GM19395 (cell line): ENCODE measurements around the gene SPINT4.
"Not testable (repeated sequence)": the region's sequence is repeated elsewhere in the genome, so short reads cannot be mapped to it uniquely, and the experiment has no call there.

Source experiments
- ATAC-seq: cut with Tn5 transposase; IDR thresholded peaks from one replicate; pipeline ENCODE4 v1.9.1; 2021; ENCODE audit warnings: mild to moderate bottlenecking, moderate library complexity; ENCODE audit not compliant: unreplicated experiment

Gene SPINT4

DNA sequence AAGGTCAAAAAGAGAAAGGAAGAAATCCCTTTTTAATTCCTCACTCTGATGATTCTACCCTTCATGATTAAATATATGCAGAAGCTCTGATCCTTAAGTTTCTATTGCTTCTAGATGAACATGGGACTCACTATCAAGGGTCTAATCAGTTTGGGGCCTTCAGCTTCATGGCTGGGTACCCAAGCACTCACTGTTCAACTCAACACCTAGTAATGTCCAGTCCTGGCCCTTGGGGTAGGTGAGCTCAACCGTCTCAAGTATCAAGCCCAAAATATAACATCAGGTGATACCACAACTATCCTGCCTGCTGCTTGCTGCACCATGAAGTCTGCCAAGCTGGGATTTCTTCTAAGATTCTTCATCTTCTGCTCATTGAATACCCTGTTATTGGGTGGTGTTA lies at the start of gene SPINT4:
SPINT4 (plus strand) TSS at position 301 of the 400 bp plus-strand sequence; CDS start at position 322, 21 bp downstream.
- no peak for ATAC-seq

GRCh38 chr20:45672765-45673164 lies 49.4 kb upstream of the SPINT4 start:
- no peak for ATAC-seq

GRCh38 chr20:45679650-45680049 lies 42.5 kb upstream of the SPINT4 start:
- ATAC-seq = no peak

DNA sequence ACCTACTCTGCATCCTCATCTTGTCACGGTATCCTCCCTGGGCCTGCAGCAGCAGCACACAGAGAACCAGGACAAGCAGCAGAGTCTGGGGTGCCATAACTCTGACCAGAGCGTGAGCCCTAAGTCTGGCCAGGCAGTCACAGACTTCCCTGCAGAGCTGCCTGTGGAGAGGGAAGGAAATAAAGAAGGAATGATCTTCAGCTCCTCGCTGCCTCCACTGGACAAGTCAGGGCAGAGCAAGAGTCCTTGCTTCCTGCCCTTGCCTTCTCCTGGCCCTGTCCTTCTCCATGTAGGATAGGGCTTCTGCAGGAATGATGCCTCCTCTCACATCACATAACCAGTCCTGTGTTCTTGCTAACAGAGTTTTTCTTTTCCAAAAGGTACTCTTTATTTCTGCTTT lies 36.3 kb upstream of the SPINT4 start:
- ATAC-seq = no peak

DNA sequence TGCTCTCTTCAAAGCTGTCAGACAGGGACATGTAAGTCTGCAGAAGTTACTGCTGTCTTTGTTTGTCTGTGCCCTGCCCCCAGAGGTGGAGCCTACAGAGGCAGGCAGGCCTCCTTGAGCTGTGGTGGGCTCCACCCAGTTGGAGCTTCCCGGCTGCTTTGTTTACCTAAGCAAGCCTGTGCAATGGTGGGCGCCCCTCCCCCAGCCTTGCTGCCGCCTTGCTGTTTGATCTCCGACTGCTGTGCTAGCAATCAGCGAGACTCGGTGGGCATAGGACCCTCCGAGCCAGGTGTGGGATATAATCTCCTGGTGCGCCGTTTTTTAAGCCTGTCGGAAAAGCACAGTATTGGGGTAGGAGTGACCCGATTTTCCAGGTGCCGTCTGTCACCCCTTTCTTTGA lies 28.8 kb upstream of the SPINT4 start:
- not testable (repeated sequence) for ATAC-seq

DNA sequence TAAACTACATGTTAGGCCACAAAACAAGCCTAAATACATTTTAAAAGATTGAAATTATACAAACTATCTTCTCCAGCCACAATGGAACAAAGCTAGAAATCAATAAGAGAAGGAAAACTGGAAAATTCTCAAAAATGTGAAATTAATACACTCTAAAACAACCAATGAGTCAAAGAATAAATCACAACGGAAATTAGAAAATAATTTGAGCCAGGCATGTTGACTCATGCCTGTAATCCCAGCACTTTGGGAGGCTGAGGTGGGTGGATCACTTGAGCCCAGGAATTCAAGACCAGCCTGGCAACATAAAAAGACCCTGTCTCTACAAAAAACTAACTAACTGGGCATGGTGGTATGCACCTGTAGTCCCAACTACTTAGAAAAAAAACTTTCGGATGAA lies 26.7 kb upstream of the SPINT4 start:
- ATAC-seq = no peak

DNA sequence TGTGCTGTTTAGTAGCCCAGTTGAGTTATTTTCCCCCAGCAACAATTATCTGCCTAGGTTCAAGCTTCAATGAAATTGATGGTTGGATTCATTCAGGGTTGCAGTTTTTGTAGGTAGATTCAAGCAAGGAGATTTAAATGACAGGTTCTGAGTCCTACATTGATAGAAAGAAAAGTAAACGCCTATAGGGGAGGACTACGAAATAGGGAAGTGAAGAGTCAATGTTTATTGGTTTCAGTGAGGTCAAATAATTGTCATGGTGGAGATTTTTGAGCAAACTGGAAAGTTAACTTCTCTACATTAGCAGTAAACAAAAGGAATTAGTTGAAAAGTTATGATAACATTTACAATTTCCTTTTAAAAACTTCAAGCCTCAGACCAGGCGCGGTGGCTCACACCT lies 21.0 kb upstream of the SPINT4 start:
- ATAC-seq = no peak

GRCh38 chr20:45701873-45702272 lies 20.3 kb upstream of the SPINT4 start, which contains the start of gene WFDC13:
TSS of gene WFDC13 (plus strand) at chr20:45702038. CDS start at chr20:45702124, 86 bp downstream.
- no peak for ATAC-seq

DNA sequence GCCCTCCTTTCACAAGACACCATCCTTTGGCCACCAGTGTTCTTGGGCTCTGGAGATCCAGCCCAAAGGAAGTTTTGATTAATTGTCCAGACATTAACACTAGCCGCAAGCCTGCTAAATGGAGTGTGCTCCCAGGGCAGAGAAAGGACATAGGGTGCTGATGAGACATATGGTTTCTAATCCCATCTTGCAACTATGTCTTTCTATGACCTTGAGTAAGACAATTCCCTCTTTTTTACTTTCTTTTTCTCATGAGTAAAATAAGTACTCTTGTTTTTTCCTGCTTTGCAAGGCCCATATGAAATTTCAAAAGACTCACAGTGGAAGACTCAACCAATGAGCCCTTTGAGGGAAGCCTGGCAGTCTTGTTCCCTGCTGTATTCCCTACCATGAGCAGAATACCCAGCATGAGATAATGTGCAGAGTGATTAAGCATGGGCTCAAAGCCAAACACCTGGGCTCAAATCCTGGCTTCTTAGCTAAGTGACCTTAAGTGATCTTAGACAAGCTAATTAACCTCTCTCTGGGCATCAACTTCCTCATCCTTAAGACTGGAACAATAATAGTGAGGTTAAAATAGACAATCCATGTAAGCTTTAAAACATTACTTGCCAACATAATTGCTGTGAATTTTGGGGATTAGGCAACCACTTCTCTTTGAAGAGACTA lies 17.0 kb upstream of the SPINT4 start, which contains the start of gene WFDC10B:
WFDC10B (minus strand) TSS at position 51 of the 669 bp plus-strand sequence. CDS start 19,027 bp downstream, outside the sequence.
- ATAC-seq = no peak

- not testable (repeated sequence) for ATAC-seq
These were observed 5.9 kb upstream of the SPINT4 start for GRCh38 chr20:45716141-45716688.

DNA sequence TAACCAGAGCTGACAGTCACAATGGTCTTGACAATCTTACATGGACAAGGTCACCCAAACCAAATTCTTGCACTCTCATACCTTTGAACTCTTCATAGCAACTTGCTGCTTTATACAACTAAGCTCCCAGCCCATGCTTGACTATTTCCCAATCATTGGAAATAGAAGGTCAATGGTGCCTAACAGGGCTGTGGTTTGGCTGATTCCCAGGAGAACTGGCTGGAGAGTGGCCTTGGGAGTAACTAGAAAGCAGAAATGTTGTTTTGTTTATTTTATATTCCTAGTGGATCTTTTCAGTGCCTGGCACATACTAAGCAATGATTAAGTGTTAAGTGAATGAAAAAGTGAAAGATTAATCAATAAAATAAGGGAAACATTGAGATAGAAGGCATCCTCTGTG lies 3.0 kb downstream of the SPINT4 start:
- ATAC-seq = no peak

DNA sequence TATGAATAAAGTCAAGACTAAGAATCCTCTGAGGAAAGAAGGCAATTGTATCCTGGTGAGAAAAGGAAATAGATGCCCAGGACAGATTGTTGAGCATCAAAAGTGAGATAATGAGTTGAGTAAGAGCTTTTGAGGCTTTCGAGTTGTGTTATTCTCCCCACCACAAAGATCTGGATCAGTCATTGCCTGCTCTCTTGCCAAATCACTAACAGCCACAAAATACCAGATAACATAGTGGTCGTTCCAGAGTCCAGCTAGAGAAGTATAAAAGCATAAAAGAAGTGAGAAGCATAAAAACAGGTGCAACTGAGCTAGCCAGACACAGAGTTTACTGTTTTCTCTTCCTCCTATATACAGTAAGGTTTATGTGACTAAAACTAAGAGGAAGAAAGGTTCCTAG lies 4.9 kb downstream of the SPINT4 start:
- no peak for ATAC-seq

GRCh38 chr20:45732199-45732598 lies 10.1 kb downstream of the SPINT4 start:
- no peak for ATAC-seq

DNA sequence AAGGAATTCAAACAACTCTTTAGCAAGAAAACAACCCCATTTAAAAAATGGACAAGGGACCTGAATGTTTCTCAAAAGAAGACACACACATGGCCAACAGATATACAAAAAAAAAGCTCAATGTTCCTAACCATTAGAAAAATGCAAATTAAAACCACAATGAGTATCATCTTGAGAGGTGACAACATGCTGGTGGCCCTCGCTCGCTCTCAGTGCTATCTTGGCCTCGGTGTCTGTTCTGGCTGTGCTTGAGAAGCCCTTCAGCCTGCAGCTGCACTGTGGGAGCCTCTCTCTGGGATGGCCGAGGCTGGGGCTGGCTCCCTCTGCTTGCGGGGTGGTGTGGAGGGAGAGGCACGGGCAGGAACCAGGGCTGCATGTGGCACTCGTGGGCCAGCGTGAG lies 13.4 kb downstream of the SPINT4 start:
- no peak for ATAC-seq

DNA sequence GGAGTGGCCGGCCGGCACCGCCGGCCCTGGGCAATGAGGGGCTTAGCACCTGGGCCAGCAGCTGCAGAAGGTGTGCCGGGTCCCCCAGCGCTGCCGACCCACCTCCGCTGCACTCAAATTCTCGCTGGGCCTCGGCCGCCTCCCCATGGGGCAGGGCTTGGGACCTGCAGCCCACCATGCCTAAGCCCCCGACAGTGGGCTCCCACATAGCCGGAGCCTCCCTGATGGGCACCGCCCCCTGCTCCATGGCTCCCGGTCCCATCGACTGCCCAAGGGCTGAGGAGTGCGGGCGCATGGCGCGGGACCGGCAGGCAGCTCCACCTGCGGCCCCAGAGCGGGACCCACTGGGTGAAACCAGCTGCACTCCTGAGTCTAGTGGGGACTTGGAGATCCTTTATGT lies 13.8 kb downstream of the SPINT4 start:
- no peak for ATAC-seq

DNA sequence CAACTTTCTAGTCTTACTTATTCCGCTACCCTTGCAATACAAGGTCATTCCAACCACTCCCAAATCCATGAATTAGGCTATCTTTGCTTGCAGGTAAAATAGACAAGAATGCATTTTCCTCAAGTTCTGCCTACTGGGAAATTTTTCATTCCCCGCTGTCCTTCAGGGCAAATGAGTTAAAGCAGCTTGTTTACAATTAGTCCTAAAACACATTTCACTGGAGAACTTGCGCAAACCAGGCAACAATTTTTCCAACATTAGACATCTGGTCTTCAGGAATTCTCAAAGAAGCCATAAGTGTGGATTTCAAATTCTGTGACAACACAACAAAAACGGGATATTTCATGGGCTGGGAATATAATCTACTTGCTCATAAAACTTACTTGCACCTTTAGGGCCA lies 20.4 kb downstream of the SPINT4 start:
- no peak for ATAC-seq

DNA sequence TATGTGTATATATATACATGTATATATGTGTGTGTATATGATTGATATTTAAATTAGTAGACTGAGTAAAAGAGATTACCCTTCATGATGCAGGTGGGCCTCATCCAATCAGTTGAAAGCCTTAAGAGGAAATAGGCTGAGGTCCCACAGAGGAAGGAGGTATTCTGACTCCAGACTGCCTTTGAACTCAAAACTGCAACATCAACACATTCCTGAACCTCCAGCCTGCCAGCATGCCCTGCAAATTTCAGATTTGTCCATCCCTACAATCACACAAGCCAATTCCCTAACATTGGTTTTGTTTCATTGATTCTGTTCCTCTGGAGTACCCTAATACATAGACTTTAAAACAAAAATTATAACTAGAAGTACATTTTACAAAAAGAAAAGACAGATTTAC lies 22.9 kb downstream of the SPINT4 start:
- no peak for ATAC-seq

DNA sequence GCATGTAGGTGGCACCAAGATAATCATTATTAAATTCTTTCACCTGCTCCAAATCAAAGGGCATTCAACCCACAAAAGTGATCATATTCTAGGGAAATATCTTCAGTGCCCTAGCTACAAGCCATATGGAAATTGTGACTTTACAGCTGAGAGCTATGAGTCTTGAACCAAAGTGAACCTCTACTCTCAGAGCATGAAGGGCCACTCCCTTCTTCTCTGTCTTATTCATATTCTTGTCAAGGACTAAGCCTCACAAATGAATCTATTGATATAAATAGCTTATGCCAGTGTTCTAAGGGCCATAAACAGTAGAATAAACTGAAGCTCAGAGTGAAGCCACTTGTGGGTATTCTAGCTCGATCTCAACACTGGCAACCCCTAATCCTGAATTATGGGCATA lies 29.6 kb downstream of the SPINT4 start:
- ATAC-seq = no peak

GRCh38 chr20:45752746-45753145 lies 30.6 kb downstream of the SPINT4 start:
- no peak for ATAC-seq

DNA sequence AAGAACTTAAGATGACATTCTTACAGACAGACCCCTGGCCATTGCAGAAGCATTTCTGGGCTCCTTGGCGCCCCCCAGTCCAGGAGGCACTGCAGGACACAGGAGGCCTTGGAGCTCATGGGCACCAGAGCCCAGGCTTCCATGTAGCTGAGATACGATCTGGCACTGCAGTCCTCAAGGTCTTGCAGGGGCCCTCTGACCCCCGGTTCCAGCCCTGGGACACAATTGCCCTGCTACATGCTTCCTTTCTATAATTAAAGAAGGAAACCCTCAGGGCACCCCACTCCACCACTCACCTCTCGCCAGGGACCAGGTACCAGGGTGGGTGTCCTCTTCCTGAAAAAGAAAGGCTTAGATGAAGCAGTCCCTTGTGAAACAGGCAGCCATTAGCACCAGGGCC lies 35.9 kb downstream of the SPINT4 start:
- ATAC-seq = no peak

DNA sequence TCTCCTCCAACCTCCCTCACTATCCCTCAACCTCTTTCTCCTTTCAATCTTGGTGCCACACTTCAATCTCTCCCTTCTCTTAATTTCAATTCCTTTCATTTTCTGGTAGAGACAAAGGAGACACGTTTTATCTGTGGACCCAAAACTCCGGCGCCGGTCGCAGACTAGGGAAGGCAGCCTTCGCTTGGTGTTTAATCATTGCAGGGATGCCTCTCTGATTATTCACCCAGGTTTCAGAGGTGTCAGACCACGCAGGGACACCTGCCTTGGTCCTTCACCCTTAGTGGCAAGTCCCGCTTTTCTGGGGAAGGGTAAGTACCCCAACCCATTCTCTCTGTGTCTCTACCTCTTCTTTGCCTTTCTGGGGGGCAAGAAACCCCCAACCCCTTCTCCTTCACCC lies 37.8 kb downstream of the SPINT4 start:
- ATAC-seq = not testable (repeated sequence)

GRCh38 chr20:45761966-45762365 lies 39.8 kb downstream of the SPINT4 start:
- ATAC-seq = not testable (repeated sequence)
